GM19468 (cell line): ENCODE data around the gene CACHD1.

Source experiments
- ATAC-seq: cut with Tn5 transposase; IDR thresholded peaks from one replicate; pipeline ENCODE4 v1.9.1; 2021; ENCODE audit warnings: mild to moderate bottlenecking, moderate library complexity, moderate number of reproducible peaks; ENCODE audit not compliant: unreplicated experiment; ENCODE audit errors: extremely low read depth

The CACHD1 gene

DNA sequence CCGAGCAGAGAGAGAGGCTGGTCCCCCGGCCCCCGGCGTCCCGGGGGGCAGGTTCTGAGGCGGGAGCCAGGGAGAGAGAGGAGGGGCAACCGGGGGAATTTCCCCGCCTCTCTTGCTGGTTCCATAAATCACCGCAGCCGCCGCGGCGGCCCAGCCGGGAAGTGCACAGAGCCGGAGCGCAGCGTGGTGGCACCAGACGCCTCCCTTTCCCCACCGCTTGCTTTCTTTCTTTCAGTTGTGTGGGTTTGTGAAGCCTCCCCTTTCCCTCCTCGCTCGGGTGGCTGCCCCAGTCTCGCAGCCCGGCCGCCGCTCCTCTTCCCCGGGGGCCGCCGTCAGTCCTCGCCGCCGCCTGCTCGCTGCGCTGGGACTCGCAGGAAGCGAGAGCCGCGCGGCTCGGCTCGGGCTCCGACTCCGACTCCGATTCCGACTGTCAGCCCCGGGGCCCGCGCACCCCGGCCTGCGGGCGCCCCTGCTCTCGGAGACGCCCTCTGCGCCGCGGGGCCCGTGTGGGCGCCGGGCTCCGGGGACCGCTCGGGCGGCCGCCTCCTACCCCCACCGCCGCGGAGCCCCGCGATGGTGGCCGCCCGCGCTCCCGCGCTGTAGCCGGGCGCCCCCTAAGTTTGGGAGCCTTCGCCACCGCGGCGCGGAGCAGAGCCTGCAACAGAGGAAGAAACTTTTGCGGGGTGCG lies at the start of gene CACHD1:
Gene CACHD1, plus strand, starts transcription at position 153 of the 688 bp plus-strand sequence. CDS start 616 bp downstream, outside the sequence.
- peak; percentile 16 for ATAC-seq

DNA sequence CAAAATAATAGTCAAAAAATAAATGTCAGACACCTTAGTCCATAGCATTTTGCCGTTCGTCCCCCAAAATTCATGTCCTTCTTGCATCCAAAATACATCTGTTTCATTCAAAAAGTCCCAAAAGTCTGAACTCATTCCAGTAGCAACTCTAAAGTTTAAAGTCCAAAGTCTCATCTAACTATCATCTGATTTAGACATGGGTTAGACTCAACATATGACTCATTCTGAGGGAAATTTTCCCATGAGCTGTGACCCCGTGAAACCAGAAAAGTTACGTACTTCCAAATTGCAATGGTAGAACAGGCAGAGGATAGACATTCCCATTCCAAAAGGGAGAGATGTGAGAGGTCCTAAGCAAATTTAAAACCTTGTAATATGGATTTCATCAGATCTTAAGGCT lies 48.6 kb upstream of the CACHD1 start:
- no peak for ATAC-seq

GRCh38 chr1:64423526-64423925 lies 46.4 kb upstream of the CACHD1 start:
- ATAC-seq, result no peak

DNA sequence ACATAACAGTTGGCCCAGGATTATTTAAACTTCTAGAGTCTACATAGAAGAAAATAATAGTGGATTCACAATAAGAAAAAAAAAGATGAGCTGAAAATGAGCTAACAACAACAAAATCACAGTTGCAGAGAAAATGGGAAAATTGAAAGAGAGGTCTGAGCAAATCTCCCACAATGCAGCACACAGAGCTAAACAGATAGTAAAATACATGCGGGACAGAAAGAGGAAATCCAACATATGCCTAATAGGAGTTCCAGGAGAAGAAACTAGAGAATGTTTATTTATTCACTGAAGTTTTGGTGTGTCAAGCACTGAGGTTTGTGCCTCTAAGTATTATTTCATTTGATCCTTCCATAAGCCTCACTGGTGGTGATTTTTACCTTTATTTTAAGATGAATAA lies 45.5 kb upstream of the CACHD1 start:
- ATAC-seq, result no peak

DNA sequence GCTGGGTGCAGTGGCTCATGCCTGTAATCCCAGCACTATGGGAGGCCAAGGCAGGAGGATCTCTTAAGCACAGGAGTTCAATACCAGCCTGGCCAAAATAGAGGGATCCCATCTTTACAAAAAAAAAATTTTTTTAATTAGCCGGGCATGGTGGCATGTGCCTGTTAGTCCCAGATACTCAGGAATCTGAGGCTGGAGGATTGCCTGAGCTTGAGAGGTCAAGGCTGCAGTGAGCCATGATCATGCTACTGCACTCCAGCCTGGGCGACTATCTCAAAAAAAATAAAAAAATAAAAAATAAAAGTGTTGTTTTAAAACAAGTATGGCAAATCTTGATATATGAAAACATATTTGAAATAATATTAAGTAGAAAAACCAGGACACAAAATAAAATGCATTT lies 44.4 kb upstream of the CACHD1 start:
- no peak for ATAC-seq

- no peak for ATAC-seq
Measured at GRCh38 chr1:64426681-64427080, 43.2 kb upstream of the CACHD1 start.

- ATAC-seq, result no peak
Measured at GRCh38 chr1:64427879-64428278, 42.0 kb upstream of the CACHD1 start.

DNA sequence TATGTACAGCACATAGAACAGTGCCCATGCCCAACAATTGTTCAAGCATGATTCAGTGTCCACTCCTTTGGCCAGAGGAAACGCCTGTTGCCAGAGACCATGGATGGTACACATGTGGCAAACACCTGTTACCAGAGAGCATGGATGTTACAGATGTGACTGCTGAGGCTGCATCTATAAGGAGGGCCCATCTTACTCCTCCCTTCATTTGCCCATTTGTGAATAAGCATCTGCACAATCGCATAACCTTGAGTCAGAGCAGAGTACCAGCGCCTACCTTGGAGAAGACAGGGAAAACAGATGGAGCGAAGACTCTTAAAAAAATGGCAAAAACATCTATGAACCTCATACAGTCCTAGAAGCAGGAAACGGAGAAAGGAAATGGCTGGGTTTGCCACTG lies 36.6 kb upstream of the CACHD1 start:
- ATAC-seq, result no peak

DNA sequence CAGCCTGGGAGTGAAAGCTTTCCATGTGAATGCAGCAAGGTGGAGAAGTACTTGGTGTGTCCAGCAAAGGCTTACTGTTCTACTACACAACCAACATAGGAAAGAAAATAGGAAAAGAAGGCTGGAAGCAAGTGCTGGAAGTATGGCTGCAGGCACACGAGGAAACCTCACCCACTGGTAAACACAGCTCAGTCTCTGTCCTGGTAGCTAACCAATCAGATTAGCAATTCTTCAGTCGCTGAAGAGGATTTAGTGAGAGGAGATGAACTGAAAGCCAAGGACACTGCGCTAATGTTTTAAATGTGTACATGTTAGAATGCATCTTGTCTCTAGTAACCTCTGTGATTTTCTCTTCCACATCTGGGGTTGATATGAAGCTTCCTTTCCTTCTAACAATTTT lies 36.2 kb upstream of the CACHD1 start:
- ATAC-seq, result no peak

DNA sequence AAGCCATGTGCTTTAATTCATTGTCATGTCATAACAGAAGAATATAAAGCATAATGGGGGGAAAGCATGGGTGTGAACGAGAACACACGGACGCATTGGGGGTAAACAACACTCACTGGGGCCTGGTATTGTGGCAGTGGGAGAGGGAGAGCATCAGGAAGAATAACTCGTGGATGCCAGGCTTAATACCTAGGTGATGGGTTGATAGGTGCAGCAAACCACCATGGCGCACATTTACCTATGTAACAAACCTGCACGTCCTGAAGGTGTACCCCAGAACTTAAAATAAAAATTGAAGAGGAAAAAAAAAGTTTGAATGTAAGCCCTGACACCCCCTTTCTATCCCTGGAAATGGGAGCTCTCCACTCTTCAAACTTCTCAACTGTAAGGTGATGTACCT lies 34.9 kb upstream of the CACHD1 start:
- ATAC-seq, result no peak

- no peak for ATAC-seq
Measured at GRCh38 chr1:64437453-64437852, 32.5 kb upstream of the CACHD1 start.

DNA sequence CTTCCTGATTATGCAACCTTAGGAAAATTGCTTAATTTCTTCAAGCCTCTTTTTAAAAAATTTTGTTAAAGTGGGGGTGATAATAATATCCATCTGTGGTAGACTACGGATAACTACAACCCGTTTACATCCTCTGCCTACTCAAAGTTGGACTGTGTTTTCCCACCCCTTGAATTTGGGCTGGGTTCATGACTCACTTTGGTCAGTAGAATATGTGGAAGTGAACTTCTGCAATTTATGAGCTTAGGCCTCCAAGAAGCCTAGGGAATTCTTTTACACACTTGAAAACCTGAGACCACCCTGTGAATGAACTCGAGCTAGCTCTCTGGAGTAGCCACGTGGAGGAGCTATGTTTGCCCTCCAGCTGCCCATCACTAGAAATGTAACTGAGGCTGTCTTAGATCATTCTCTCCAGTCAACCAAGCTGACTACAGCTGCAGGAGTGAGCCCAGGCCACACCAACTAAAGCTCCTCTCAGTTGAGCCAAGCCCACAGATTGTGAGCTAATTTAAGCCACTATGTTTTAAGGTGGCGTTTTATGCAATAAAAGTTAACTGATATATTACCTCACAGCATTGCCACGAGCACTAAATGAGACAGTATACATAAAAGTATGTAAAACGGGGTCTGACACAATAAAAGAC lies 29.6 kb upstream of the CACHD1 start:
- no peak for ATAC-seq

GRCh38 chr1:64451440-64451839 lies 18.5 kb upstream of the CACHD1 start:
- no peak for ATAC-seq

- ATAC-seq, result no peak
Measured at GRCh38 chr1:64453688-64454087, 16.2 kb upstream of the CACHD1 start.

DNA sequence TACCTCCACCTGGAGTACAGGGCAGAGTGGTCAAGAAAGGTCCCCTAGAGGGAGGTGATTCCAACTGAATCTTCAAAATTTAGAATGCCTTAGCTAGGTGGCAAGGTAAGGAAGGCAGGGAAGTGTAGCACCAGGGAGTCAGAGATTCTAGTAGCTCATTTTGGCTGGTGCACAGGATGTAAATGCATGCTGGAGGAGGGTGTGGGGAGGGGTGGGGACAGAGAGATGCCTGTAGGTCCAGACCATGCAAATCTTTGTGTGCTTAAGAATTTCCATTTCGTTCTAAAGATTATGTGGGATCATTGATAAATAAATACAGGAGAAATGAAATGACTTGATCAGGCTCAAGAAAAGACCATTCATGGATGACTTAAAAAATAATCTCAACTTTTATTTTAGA lies 11.0 kb upstream of the CACHD1 start:
- no peak for ATAC-seq

DNA sequence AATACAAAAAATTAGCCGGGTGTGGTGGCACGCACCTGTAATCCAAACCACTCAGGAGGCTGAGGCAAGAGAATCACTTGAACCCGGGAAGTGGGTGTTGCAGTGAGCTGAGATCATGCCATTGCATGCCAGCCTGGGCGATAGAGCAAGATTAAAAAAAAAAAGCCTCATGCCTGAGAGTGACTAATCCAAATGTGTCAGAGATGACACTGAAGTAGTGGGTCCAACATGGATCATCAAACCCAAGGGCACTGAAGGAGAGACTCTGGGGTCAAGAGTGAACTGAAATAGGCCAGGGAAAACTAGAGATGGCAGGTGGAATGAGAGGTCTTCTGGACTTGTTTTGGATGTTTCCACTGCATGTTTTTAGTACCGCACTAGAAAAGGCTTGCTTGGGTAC lies 10.2 kb upstream of the CACHD1 start:
- no peak for ATAC-seq

- ATAC-seq, result no peak
Measured at GRCh38 chr1:64466033-64466432, 3.9 kb upstream of the CACHD1 start.

GRCh38 chr1:64469116-64469976 lies 583 bp upstream of the CACHD1 start:
- no peak for ATAC-seq

- no peak for ATAC-seq
Measured at GRCh38 chr1:64470665-64471217, 812 bp downstream of the CACHD1 start.

DNA sequence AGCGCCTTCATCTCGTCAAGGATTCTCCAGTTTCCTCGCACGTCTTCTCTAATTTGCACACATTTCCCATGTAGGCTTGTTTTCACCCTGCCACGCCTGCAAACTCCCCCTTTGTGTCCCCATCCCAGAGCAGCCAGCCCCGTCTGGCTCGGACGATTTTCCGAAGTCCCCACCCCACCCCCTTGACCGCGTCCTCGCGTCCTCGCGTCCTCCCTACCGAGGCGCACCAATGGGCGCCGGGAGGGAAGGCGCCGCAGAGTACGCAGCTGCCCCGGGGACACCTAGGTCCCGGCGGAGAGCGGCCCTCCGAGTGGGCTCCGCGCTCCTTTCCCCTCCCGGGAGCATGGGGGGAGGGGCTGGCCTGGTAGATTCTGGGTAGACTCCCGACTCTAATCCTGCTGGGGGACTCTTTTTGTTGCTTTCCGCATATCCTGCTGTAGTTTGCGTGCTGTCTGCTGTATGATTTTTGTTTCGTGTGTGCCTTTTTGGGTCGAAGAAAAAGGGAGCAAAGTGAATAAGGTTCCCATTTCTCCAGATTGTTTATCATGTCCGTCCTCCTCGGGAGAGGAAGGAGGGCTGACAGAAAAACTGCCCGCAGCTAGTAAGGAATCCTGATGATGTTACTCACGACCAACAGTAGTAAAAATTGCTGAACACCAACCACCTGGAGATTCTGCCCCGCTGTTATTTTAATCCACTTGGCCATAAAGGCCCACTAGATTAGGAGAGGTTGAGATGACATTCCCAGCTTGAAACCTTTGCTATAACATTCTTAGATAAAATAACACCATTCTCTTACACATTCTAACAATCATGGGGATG lies 1.5 kb downstream of the CACHD1 start:
- no peak for ATAC-seq
